Left lobe of liver (tissue), 1 donor: Measurements from ENCODE around the gene ADGRF1. TPM values are rescaled to one million over a fixed set of nuclear protein-coding genes. Genes with fewer than 3 reads are reported as not detected.

Experiments used
- total RNA-seq: library from RNA; stranded (reverse); gene quantifications from one replicate; pipeline ENCODE4 v1.2.1, GENCODE V29; 2021
- donor health status: DM: no; HTN: yes; CAD: no.

ADGRF1 gene
- total RNA-seq, 1 donor from 2014 or later: 0.45 TPM

Other genes with a start within 250 kb of the ADGRF1 start
- not detected for gene MEP1A, start 248.9 kb downstream of the ADGRF1 start, total RNA-seq
- 8.3 TPM for gene ADGRF5, start 120.4 kb downstream of the ADGRF1 start, total RNA-seq